GM13976 (cell line): ENCODE results near the gene SELPLG.

Source experiments
- DNase-seq: peaks from one replicate; pipeline ENCODE4 v3.0.0; 2012; ENCODE audit warnings: low spot score
- CTCF ChIP-seq: IDR thresholded peaks from 2 replicates; pipeline ENCODE4 v1.5.1; 2012; ENCODE audit warnings: borderline replicate concordance, mild to moderate bottlenecking; ENCODE audit not compliant: insufficient read depth; ENCODE audit errors: extremely low read depth, missing control alignments, control extremely low read depth
- in situ Hi-C: fragments of 300-500 bp; cut with MboI; formaldehyde crosslinking; loops from one replicate; pipeline ENCODE4 v1.12.0; 2022; ENCODE audit warnings: low sequenced_read_pairs, mixed read lengths, inconsistent platforms; ENCODE audit not compliant: unreplicated experiment

SELPLG gene

GRCh38 chr12:108605000-108605689, 28.5 kb downstream of the SELPLG start:
- in situ Hi-C loops, result no loop called here
- no peak for TF ChIP-seq CTCF
- no peak for DNase-seq

GRCh38 chr12:108604208-108604941, 29.3 kb downstream of the SELPLG start:
- DNase-seq, result no peak
- in situ Hi-C loops, result no loop called here

GRCh38 chr12:108603743-108604142, 30.0 kb downstream of the SELPLG start:
- TF ChIP-seq CTCF, result no peak
- in situ Hi-C loops, result no loop called here
- DNase-seq, result no peak

More at GRCh38 chr12:108604208-108604941, 29.3 kb downstream of the SELPLG start:
- TF ChIP-seq CTCF, result no peak

GRCh38 chr12:108602976-108603704, 30.6 kb downstream of the SELPLG start:
- no peak for DNase-seq
- in situ Hi-C loops, result no loop called here
- TF ChIP-seq CTCF, result no peak

- in situ Hi-C loops, result no loop called here
- no peak for DNase-seq
- no peak for TF ChIP-seq CTCF
Measured at GRCh38 chr12:108602209-108602705, 31.4 kb downstream of the SELPLG start.

GRCh38 chr12:108600702-108601007, 33.0 kb downstream of the SELPLG start:
- in situ Hi-C loops, result no loop called here
- DNase-seq, result no peak
- TF ChIP-seq CTCF, result no peak
